Measurements from ENCODE around the gene SEMA3E. TPM values are rescaled to one million over a fixed set of nuclear protein-coding genes. Genes with fewer than 3 reads are reported as not detected.

The SEMA3E gene
- polyA plus RNA-seq, 2 donors, result 0.14 to 0.28 TPM

DNA sequence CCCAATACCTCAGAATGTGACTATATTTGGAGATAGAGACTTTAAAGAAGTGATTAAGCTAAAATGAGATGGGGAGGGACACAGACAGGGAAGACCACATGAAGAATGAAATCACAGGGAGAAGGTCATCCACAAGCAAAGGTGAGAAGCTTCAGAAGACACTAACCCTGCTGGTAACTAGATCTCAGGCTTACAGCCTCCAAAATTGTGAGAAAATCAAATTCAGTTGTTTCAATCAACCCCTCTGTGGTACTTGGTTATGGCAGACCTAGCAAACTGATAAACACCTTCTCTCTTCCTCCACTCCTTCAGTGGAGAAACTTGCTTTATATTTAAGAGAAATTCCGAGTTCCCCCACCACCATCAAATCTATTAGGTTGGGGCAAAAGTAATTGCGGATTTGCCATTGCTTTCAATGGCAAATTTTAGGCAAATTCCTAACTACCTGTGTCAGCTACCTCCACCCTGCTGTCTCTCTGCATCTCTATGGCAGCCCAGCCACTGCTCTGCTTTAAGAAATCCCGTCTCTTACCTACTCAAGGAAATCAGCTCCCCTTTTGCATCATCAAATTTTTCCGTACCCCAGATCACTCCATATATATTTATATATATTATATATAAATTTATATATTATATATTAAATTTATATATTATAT lies 38.2 kb downstream of the SEMA3E start:
- H3K27ac ChIP-seq (ENCODE audit: low read depth in 2 of 2, low read length in 1 of 2), result no peak overlapping the region
- no peaks in the 10 kb centered on the region for H3K4me1 ChIP-seq (ENCODE audit: control insufficient read depth in 2 of 2, insufficient read depth in 2 of 2, low read length in 1 of 2)
- H3K4me3 ChIP-seq (ENCODE audit: low read depth in 1 of 2, low read length in 2 of 2), result no peak overlapping the region
- H3K36me3 ChIP-seq (ENCODE audit: control insufficient read depth in 2 of 2, insufficient read depth in 2 of 2, low read length in 1 of 2), result no peaks in the 10 kb centered on the region
- H3K27me3 ChIP-seq (ENCODE audit: control insufficient read depth in 1 of 2, insufficient read depth in 2 of 2, low read length in 2 of 2), result no peaks in the 10 kb centered on the region
- no peaks in the 10 kb centered on the region for H3K9me3 ChIP-seq (ENCODE audit: control insufficient read depth in 2 of 2, insufficient read depth in 1 of 2, low read depth in 1 of 2, low read length in 1 of 2)
- WGBS, 2 donors, result 70 to 76% methylated on average over 4 of the region's 4 CpGs

DNA sequence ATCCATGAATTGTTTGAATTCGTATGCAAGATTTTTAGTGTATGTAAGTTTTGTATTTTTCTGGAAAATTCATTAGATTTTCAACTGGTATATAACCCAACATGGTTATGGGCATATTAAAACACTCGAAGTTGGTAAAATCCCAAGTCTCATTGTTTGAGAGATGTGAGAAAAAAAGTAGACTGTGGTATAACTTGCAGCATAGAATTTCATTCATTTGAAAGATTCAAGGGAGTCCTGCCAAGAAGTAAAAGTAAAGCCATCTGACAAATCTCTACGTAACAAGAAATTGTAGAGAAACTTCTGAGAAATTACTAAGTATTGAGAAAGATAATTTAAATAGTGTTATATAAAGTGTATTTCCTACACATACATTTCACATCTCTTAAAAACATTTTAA lies 40.2 kb downstream of the SEMA3E start:
- Histone ChIP-seq H3K27me3 (ENCODE audit: control insufficient read depth in 1 of 2, insufficient read depth in 2 of 2, low read length in 2 of 2) (no peaks in the 10 kb centered on the region), H3K9me3 (ENCODE audit: control insufficient read depth in 2 of 2, insufficient read depth in 1 of 2, low read depth in 1 of 2, low read length in 1 of 2) (no peaks in the 10 kb centered on the region), H3K4me1 (ENCODE audit: control insufficient read depth in 2 of 2, insufficient read depth in 2 of 2, low read length in 1 of 2) (no peaks in the 10 kb centered on the region), H3K27ac (ENCODE audit: low read depth in 2 of 2, low read length in 1 of 2) (no peak overlapping the region), H3K4me3 (ENCODE audit: low read depth in 1 of 2, low read length in 2 of 2) (no peak overlapping the region), H3K36me3 (ENCODE audit: control insufficient read depth in 2 of 2, insufficient read depth in 2 of 2, low read length in 1 of 2) (no peaks in the 10 kb centered on the region)
- WGBS, 2 donors, result 60 to 69% methylated on average over 3 of the region's 3 CpGs

DNA sequence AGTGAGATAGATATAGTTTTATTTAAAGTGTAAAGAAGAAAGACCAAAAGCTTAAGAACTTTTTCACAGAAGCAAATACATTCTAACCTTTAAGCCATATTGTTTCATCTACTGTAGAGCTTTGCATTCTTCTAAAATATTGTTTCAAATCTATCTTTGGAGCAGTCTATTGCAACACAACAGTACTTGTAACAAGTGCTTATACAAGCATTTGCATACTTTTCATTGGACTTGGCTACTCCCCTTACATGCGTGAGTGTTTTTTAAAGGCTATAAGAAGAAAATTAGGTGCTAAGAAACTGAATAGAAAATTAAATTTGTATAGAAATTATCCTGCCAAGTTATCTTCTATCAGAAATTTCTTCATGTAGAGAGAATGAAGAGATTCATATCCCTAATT lies 45.3 kb downstream of the SEMA3E start:
- no peaks in the 10 kb centered on the region for H3K4me1 ChIP-seq (ENCODE audit: control insufficient read depth in 2 of 2, insufficient read depth in 2 of 2, low read length in 1 of 2)
- no peak overlapping the region for H3K4me3 ChIP-seq (ENCODE audit: low read depth in 1 of 2, low read length in 2 of 2)
- no peaks in the 10 kb centered on the region for H3K36me3 ChIP-seq (ENCODE audit: control insufficient read depth in 2 of 2, insufficient read depth in 2 of 2, low read length in 1 of 2)
- no peaks in the 10 kb centered on the region for H3K9me3 ChIP-seq (ENCODE audit: control insufficient read depth in 2 of 2, insufficient read depth in 1 of 2, low read depth in 1 of 2, low read length in 1 of 2)
- 74 to 86% methylated on average over 1 of the region's 1 CpG for WGBS, 2 donors
- no peaks in the 10 kb centered on the region for H3K27me3 ChIP-seq (ENCODE audit: control insufficient read depth in 1 of 2, insufficient read depth in 2 of 2, low read length in 2 of 2)
- no peak overlapping the region for H3K27ac ChIP-seq (ENCODE audit: low read depth in 2 of 2, low read length in 1 of 2)

DNA sequence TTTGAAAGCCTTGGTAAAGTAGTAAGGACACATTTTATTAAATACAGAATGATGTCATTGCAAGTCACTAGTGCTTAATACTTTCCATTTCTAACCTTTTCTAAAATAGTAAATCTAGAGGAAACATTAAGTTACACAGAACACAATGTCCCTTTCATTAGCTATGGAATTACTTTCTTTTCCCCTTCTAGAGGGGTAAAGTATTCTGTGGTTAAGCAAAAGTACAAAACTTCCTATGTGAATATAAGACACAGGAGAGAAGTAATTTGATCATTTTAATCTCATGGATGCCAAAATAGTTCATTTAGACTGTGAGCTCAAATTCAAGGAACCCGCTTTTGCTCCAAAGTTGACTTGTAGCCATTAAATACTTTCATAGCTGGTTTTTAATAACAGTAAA lies 49.8 kb downstream of the SEMA3E start:
- no peaks in the 10 kb centered on the region for H3K4me1 ChIP-seq (ENCODE audit: control insufficient read depth in 2 of 2, insufficient read depth in 2 of 2, low read length in 1 of 2)
- H3K9me3 ChIP-seq (ENCODE audit: control insufficient read depth in 2 of 2, insufficient read depth in 1 of 2, low read depth in 1 of 2, low read length in 1 of 2), result no peaks in the 10 kb centered on the region
- no peak overlapping the region for H3K4me3 ChIP-seq (ENCODE audit: low read depth in 1 of 2, low read length in 2 of 2)
- H3K36me3 ChIP-seq (ENCODE audit: control insufficient read depth in 2 of 2, insufficient read depth in 2 of 2, low read length in 1 of 2), result no peaks in the 10 kb centered on the region
- no peak overlapping the region for H3K27ac ChIP-seq (ENCODE audit: low read depth in 2 of 2, low read length in 1 of 2)
- H3K27me3 ChIP-seq (ENCODE audit: control insufficient read depth in 1 of 2, insufficient read depth in 2 of 2, low read length in 2 of 2), result no peaks in the 10 kb centered on the region
- 83 to 84% methylated on average over 1 of the region's 1 CpG for WGBS, 2 donors

DNA sequence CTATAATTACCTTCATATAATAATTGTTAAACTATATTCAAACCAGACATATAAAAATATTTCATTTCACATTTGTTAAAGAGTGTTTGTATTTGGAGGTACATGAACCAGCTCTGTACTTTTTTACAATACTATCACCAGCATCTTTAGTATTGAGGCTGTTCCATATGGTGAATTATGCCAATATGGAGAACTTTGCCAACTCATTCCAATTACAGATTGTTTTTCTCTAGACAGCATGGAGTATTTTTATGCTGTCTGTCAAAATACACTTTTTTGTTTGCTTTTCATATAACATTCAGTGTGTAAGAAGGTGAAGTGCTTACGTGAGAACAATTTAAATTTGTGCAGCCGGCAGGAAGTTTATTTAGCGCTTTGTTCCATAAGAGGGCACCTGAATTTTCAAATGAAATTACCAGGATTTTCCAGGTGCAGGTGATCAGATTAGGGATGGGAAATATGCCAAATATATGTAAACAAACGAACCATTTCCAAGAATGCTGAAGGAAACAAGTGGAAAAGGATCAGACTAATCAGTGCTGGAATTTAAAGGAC lies 54.9 kb downstream of the SEMA3E start:
- Histone ChIP-seq H3K9me3 (ENCODE audit: control insufficient read depth in 2 of 2, insufficient read depth in 1 of 2, low read depth in 1 of 2, low read length in 1 of 2) (no peaks in the 10 kb centered on the region), H3K27ac (ENCODE audit: low read depth in 2 of 2, low read length in 1 of 2) (no peak overlapping the region), H3K4me1 (ENCODE audit: control insufficient read depth in 2 of 2, insufficient read depth in 2 of 2, low read length in 1 of 2) (no peaks in the 10 kb centered on the region), H3K36me3 (ENCODE audit: control insufficient read depth in 2 of 2, insufficient read depth in 2 of 2, low read length in 1 of 2) (no peaks in the 10 kb centered on the region), H3K4me3 (ENCODE audit: low read depth in 1 of 2, low read length in 2 of 2) (no peak overlapping the region), H3K27me3 (ENCODE audit: control insufficient read depth in 1 of 2, insufficient read depth in 2 of 2, low read length in 2 of 2) (no peaks in the 10 kb centered on the region)
- 51 to 65% methylated on average over 4 of the region's 4 CpGs for WGBS, 2 donors

DNA sequence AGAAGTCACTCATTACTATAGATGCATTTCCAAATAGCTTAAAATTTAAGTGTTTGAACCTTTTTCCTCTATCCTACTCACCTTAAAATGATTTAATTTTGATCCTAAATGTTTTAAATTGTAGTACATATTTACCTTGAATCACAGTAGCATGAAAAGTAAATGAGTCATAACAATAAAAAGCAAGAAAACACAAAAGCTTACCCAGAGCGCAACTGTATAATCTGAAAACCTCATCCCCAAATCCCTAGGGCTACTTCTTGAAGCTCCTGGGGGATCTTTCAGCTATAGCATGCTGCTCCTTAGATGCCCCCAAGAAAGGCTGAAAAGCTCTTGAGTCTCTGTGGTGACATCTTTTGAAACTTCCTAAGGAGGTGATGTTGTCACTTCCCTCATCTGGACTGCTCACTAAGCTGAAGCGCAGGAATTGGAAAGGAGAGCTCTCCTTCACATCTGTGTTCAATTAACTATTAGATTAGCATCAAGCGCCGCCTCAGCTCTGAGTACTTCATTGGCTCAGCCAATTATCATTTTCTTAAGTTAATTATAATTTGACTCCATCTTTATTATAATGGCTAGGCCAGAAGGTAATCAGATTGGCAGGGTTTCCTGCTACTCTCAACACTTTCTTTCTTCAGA lies 60.2 kb downstream of the SEMA3E start:
- H3K27ac ChIP-seq (ENCODE audit: low read depth in 2 of 2, low read length in 1 of 2), result no peak overlapping the region
- H3K27me3 ChIP-seq (ENCODE audit: control insufficient read depth in 1 of 2, insufficient read depth in 2 of 2, low read length in 2 of 2), result no peaks in the 10 kb centered on the region
- no peaks in the 10 kb centered on the region for H3K4me1 ChIP-seq (ENCODE audit: control insufficient read depth in 2 of 2, insufficient read depth in 2 of 2, low read length in 1 of 2)
- 86 to 95% methylated on average over 4 of the region's 4 CpGs for WGBS, 2 donors
- H3K36me3 ChIP-seq (ENCODE audit: control insufficient read depth in 2 of 2, insufficient read depth in 2 of 2, low read length in 1 of 2), result no peaks in the 10 kb centered on the region
- H3K4me3 ChIP-seq (ENCODE audit: low read depth in 1 of 2, low read length in 2 of 2), result no peak overlapping the region
- no peaks in the 10 kb centered on the region for H3K9me3 ChIP-seq (ENCODE audit: control insufficient read depth in 2 of 2, insufficient read depth in 1 of 2, low read depth in 1 of 2, low read length in 1 of 2)

DNA sequence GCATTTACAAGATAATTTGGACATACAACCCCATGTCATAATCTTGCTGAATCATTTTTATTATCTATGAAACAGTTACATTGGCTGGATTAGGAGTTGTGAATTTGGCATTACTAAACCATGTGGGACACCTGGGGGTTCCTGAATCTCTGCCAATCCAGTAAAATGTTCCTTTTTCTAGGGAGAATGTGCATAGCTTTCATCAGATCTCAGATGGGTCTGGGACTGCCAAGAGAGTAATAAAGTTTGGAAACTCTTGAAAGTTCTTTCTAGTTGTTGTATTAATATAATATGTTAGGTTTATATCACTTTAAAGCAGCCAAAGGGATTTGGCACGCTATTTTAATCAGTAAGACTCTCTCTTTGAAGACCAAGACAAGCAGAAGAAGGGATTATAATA lies 62.7 kb downstream of the SEMA3E start:
- no peak overlapping the region for H3K27ac ChIP-seq (ENCODE audit: low read depth in 2 of 2, low read length in 1 of 2)
- 20 to 40% methylated on average over 1 of the region's 1 CpG for WGBS, 2 donors
- H3K9me3 ChIP-seq (ENCODE audit: control insufficient read depth in 2 of 2, insufficient read depth in 1 of 2, low read depth in 1 of 2, low read length in 1 of 2), result no peaks in the 10 kb centered on the region
- no peak overlapping the region for H3K4me3 ChIP-seq (ENCODE audit: low read depth in 1 of 2, low read length in 2 of 2)
- H3K4me1 ChIP-seq (ENCODE audit: control insufficient read depth in 2 of 2, insufficient read depth in 2 of 2, low read length in 1 of 2), result no peaks in the 10 kb centered on the region
- no peaks in the 10 kb centered on the region for H3K36me3 ChIP-seq (ENCODE audit: control insufficient read depth in 2 of 2, insufficient read depth in 2 of 2, low read length in 1 of 2)
- no peaks in the 10 kb centered on the region for H3K27me3 ChIP-seq (ENCODE audit: control insufficient read depth in 1 of 2, insufficient read depth in 2 of 2, low read length in 2 of 2)

DNA sequence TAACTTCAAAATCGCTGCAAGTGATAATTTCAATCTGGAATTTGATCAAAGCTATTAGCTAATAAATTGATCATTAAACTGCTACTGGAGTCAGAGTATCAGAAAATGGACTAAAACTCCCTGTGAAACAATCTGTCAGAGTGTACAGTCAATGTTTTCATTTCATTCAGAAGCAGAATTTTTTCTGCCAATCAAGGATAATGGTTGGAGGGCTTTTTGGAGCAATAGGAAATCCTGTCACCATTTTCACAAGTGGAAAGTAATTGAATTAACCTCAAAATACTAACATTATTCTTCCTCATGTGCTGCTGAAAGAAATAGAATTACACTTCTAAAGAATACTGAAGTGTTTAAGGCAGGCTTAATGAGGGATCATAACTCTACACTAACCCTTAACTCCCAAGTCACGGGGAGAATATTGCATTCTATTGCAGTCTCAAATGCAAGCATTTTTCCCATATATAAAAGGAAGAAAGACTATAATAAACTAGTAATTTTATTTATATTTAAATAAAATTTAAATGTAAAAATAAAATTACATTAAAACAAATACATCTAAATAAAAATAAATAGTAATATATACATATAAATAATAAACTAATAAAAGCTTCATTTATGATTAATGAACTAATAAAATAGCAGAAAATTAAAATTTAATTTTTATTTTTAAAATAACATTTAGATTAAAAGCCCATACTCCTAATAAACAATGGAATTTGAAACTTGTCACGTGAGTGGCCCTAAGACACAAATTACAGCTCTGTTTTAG lies 67.1 kb downstream of the SEMA3E start:
- Histone ChIP-seq H3K27me3 (ENCODE audit: control insufficient read depth in 1 of 2, insufficient read depth in 2 of 2, low read length in 2 of 2) (no peaks in the 10 kb centered on the region), H3K4me3 (ENCODE audit: low read depth in 1 of 2, low read length in 2 of 2) (no peak overlapping the region), H3K9me3 (ENCODE audit: control insufficient read depth in 2 of 2, insufficient read depth in 1 of 2, low read depth in 1 of 2, low read length in 1 of 2) (no peaks in the 10 kb centered on the region), H3K36me3 (ENCODE audit: control insufficient read depth in 2 of 2, insufficient read depth in 2 of 2, low read length in 1 of 2) (no peaks in the 10 kb centered on the region), H3K4me1 (ENCODE audit: control insufficient read depth in 2 of 2, insufficient read depth in 2 of 2, low read length in 1 of 2) (no peaks in the 10 kb centered on the region), H3K27ac (ENCODE audit: low read depth in 2 of 2, low read length in 1 of 2) (no peak overlapping the region)
- 90 to 91% methylated on average over 3 of the region's 3 CpGs for WGBS, 2 donors

DNA sequence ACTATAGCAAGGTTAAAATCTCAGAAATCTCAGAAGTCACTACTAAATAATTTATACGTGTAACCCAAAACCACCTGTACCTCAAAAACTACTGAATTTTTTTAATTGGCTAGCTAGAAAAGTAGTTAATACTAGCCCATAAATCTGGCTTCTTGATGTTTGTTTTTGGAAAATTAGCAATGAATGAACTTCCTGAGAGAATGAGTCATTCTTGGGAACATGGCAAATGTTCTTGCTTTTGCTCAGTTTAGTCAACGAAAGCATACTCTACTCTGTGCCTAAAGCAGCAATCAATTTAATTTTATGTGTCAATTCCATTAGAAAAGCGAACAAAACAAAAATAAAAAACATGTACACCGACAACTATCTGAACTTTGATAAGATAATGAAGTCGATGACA lies 69.2 kb downstream of the SEMA3E start:
- H3K4me1 ChIP-seq (ENCODE audit: control insufficient read depth in 2 of 2, insufficient read depth in 2 of 2, low read length in 1 of 2), result no peaks in the 10 kb centered on the region
- no peaks in the 10 kb centered on the region for H3K9me3 ChIP-seq (ENCODE audit: control insufficient read depth in 2 of 2, insufficient read depth in 1 of 2, low read depth in 1 of 2, low read length in 1 of 2)
- no peaks in the 10 kb centered on the region for H3K36me3 ChIP-seq (ENCODE audit: control insufficient read depth in 2 of 2, insufficient read depth in 2 of 2, low read length in 1 of 2)
- no peaks in the 10 kb centered on the region for H3K27me3 ChIP-seq (ENCODE audit: control insufficient read depth in 1 of 2, insufficient read depth in 2 of 2, low read length in 2 of 2)
- no peak overlapping the region for H3K27ac ChIP-seq (ENCODE audit: low read depth in 2 of 2, low read length in 1 of 2)
- WGBS, 2 donors, result 60 to 65% methylated on average over 5 of the region's 5 CpGs
- H3K4me3 ChIP-seq (ENCODE audit: low read depth in 1 of 2, low read length in 2 of 2), result no peak overlapping the region
